Endothelial cell of umbilical vein (primary cell): Measurements from ENCODE around the gene TSPAN9. TPM values are rescaled to one million over a fixed set of nuclear protein-coding genes. Genes with fewer than 3 reads are reported as not detected.

Experiments used
- BruUV-seq: library from RNA; stranded (reverse); fragments of 400-500 nt; replicated peaks from 2 replicates; lab custom pipeline; 2021; lab: Mats Ljungman, UMichigan
- CTCF ChIA-PET: fragments of 300-600, 350-600 bp; sonication (Branson Sonifier 250); formaldehyde crosslinking; loops from one replicate; lab custom pipeline; 2021; ENCODE audit warnings: antibody characterized with exemption, inconsistent platforms; lab: Charles Lee
- POLR2A ChIA-PET: fragments of 300-600, 350-600 bp; sonication (Branson Sonifier 250); formaldehyde crosslinking; loops from one replicate; lab custom pipeline; 2021; ENCODE audit warnings: antibody characterized with exemption, inconsistent platforms; lab: Charles Lee
- DNase-seq: peaks from one replicate; pipeline ENCODE4 v3.0.0-alpha.2; 2011; ENCODE audit warnings: low read depth, low spot score
- FAIRE-seq: peaks from 2 replicates; lab custom pipeline; 2011; peaks lifted over from hg19 to GRCh38; lab: Jason Lieb, UNC
- H2AFZ ChIP-seq: 2 replicates; pipeline ENCODE4 v1.6.0; 2012; ENCODE audit warnings: low read depth, low read length, control low read depth, inconsistent platforms
- H3K27ac ChIP-seq: 2 replicates; pipeline ENCODE4 v1.5.1; 2011; ENCODE audit warnings: low read depth, mild to moderate bottlenecking, control low read depth, low read length, moderate library complexity; ENCODE audit not compliant: insufficient read depth
- H3K27me3 ChIP-seq, 2 experiments: 2 replicates each; pipeline versions ENCODE4 v1.6.0 to v1.6.1; 2011; ENCODE audit warnings: low read length in 2 of 2, mixed read lengths in 1 of 2; ENCODE audit not compliant: control insufficient read depth in 2 of 2, insufficient read depth in 2 of 2
- H3K36me3 ChIP-seq, 2 experiments: 2 replicates in 1 of 2; 3 replicates in 1 of 2; pipeline ENCODE4 v1.5.1; 2011; ENCODE audit warnings: low read length in 2 of 2, mild to moderate bottlenecking in 1 of 2, moderate library complexity in 1 of 2; ENCODE audit not compliant: control insufficient read depth in 2 of 2, insufficient read depth in 2 of 2; ENCODE audit errors: extremely low read depth in 1 of 2
- H3K4me1 ChIP-seq: 3 replicates; pipeline ENCODE4 v1.5.1; 2011; ENCODE audit warnings: mild to moderate bottlenecking, low read length; ENCODE audit not compliant: control insufficient read depth, insufficient read depth; ENCODE audit errors: extremely low read depth
- H3K4me2 ChIP-seq: 2 replicates; pipeline ENCODE4 v1.6.1; 2011; ENCODE audit warnings: low read length, control low read depth, mixed read lengths; ENCODE audit not compliant: insufficient read depth
- H3K4me3 ChIP-seq, 3 experiments: fragments of 200-600 bp in 1 of 3; sonication (generic), shearing (Covaris generic) in 1 of 3; replicated peaks in 1 of 3; 2 replicates each; pipeline ENCODE4 v1.5.1; 2011 to 2016; ENCODE audit warnings: control low read depth in 3 of 3, low read length in 3 of 3, mild to moderate bottlenecking in 2 of 3, inconsistent platforms in 1 of 3, low read depth in 1 of 3, moderate library complexity in 1 of 3; ENCODE audit not compliant: insufficient read depth in 1 of 3
- H3K79me2 ChIP-seq: 2 replicates; pipeline ENCODE4 v1.6.0; 2012; ENCODE audit warnings: low read length, inconsistent platforms; ENCODE audit not compliant: control insufficient read depth, insufficient read depth
- H3K9ac ChIP-seq: replicated peaks from 2 replicates; pipeline ENCODE3; 2011; ENCODE audit warnings: low read length, control low read depth; ENCODE audit not compliant: insufficient read depth; ENCODE audit errors: extremely low read depth
- H3K9me1 ChIP-seq: replicated peaks from 3 replicates; pipeline ENCODE4 v1.6.0; 2011; ENCODE audit warnings: mild to moderate bottlenecking, low read length; ENCODE audit not compliant: control insufficient read depth, insufficient read depth; ENCODE audit errors: extremely low read depth
- H3K9me3 ChIP-seq: replicated peaks from 2 replicates; pipeline ENCODE4 v1.5.1; 2012; ENCODE audit warnings: low read length, inconsistent platforms; ENCODE audit not compliant: control insufficient read depth, insufficient read depth
- H4K20me1 ChIP-seq: replicated peaks from 2 replicates; pipeline ENCODE3; 2011; ENCODE audit warnings: mild to moderate bottlenecking, low read length; ENCODE audit not compliant: control insufficient read depth, insufficient read depth; ENCODE audit errors: extremely low read depth
- EZH2 ChIP-seq: IDR thresholded peaks from 2 replicates; pipeline ENCODE4 v1.6.1; 2012; ENCODE audit warnings: borderline replicate concordance, low read depth, mild to moderate bottlenecking, moderate library complexity, low read length, inconsistent platforms; ENCODE audit not compliant: severe bottlenecking
- FOS ChIP-seq: IDR thresholded peaks from 2 replicates; pipeline ENCODE4 v1.6.1; 2011; ENCODE audit warnings: mild to moderate bottlenecking, low read length, moderate library complexity, borderline replicate concordance; ENCODE audit not compliant: insufficient read depth
- JUN ChIP-seq: IDR thresholded peaks from 2 replicates; pipeline ENCODE4 v1.6.1; 2011; ENCODE audit warnings: borderline replicate concordance, low read depth; ENCODE audit not compliant: insufficient read length, insufficient read depth
- MYC ChIP-seq: IDR thresholded peaks from one replicate; pipeline ENCODE4 v1.6.1; 2011; ENCODE audit warnings: mild to moderate bottlenecking, low read depth, low read length
- POLR2A ChIP-seq: IDR thresholded peaks from 2 replicates; pipeline ENCODE4 v1.6.1; 2012; ENCODE audit warnings: low read depth, mild to moderate bottlenecking, control low read depth, low read length
- POLR2AphosphoS5 ChIP-seq: IDR thresholded peaks from 2 replicates; pipeline ENCODE4 v1.6.1; 2012; ENCODE audit warnings: low read depth, mild to moderate bottlenecking, control low read depth, low read length, moderate library complexity; ENCODE audit not compliant: insufficient read depth
- dilution Hi-C: fragments of 300-500 bp; cut with MboI; formaldehyde crosslinking; loops from one replicate; pipeline ENCODE4 v1.15.0; 2019; ENCODE audit warnings: low sequenced_read_pairs; ENCODE audit not compliant: extremely low pct_ligation_motif_present
- intact Hi-C: fragments of 100-400 bp; cut with micrococcal nuclease; formaldehyde crosslinking; loops from one replicate; pipeline ENCODE4 v1.10.0; 2022
- polyA plus RNA-seq, 4 experiments: library from polyadenylated mRNA; depleted of rRNA in 3 of 4; stranded (reverse) in 3 of 4; unstranded in 1 of 4; fragments of >200 nt; gene quantifications; 2 replicates each; pipeline versions ENCODE4 v1.2.1 to v1.2.3, GENCODE V29; 2011 to 2012; ENCODE audit warnings: missing spikeins in 1 of 4
- total RNA-seq: library from RNA; stranded (reverse); gene quantifications from 2 replicates; pipeline ENCODE4 v1.2.3, GENCODE V29; 2021
- TF ChIP-seq, protein P1 (sequence below), 2 donors: IDR thresholded peaks; 1 replicate in 1 of 2; 2 replicates in 1 of 2; pipeline ENCODE4 v1.5.1; 2011; ENCODE audit warnings: low read length in 2 of 2, mild to moderate bottlenecking in 2 of 2, moderate library complexity in 2 of 2, control low read depth in 1 of 2, inconsistent platforms in 1 of 2, low read depth in 1 of 2; ENCODE audit not compliant: insufficient read depth in 1 of 2; ENCODE audit errors: extremely low read depth in 1 of 2

The TSPAN9 gene
- total and polyA plus RNA-seq, 2 donors (not counting 3 experiments of a cell fraction or from before 2014, with no cell fraction given): 43.3 to 66.8 TPM

DNA sequence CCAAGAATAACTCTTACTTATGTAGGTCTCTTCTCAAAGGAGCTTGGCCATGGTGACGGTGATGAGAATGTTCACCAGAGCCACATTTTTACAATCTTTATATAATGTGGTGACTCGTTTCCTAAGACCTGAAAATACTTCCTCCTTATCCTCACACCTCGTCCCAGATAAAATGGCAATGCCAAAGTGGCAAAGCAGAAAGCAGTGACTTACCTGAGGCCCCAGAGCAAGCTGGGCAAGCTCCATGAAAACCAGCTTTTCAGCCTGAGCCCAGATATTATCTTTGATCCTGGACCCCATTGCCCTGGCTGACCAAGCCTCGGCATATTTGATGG is 240.3 kb downstream of the TSPAN9 start:
- ChIA-PET POLR2A (no interaction called here), CTCF (interaction anchor here (7.9 kb wide), 1 partner anchor 16 kb away, joined by 149 read pairs; no protein-coding TSS in a partner anchor)
- Histone ChIP-seq H3K79me2 (no peaks in the 10 kb centered on the region), H3K9me1 (no peaks in the 10 kb centered on the region), H3K36me3 (no peaks in the 10 kb centered on the region), H3K4me3 (no peak overlapping the region), H2AFZ (no peak overlapping the region), H3K27me3 (peaks cover 0 to 1% of the 10 kb centered on the region in 2 experiments), H3K4me1 (peaks cover 4% of the 10 kb centered on the region), H3K9ac (no peak overlapping the region), H3K9me3 (no peaks in the 10 kb centered on the region), H4K20me1 (no peaks in the 10 kb centered on the region), H3K27ac (no peak overlapping the region), H3K4me2 (no peak overlapping the region)
- dilution Hi-C loops: no loop called here
- FAIRE-seq (no peak), DNase-seq (no peak)
- BruUV-seq: no TSS peak
- intact Hi-C loops: no loop called here
- TF ChIP-seq FOS: no peak
- TF ChIP-seq, protein P1, sequence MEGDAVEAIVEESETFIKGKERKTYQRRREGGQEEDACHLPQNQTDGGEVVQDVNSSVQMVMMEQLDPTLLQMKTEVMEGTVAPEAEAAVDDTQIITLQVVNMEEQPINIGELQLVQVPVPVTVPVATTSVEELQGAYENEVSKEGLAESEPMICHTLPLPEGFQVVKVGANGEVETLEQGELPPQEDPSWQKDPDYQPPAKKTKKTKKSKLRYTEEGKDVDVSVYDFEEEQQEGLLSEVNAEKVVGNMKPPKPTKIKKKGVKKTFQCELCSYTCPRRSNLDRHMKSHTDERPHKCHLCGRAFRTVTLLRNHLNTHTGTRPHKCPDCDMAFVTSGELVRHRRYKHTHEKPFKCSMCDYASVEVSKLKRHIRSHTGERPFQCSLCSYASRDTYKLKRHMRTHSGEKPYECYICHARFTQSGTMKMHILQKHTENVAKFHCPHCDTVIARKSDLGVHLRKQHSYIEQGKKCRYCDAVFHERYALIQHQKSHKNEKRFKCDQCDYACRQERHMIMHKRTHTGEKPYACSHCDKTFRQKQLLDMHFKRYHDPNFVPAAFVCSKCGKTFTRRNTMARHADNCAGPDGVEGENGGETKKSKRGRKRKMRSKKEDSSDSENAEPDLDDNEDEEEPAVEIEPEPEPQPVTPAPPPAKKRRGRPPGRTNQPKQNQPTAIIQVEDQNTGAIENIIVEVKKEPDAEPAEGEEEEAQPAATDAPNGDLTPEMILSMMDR (IDR thresholded peaks at IDR 0.05; ENCODE audit: extremely low read depth in 1 of 2, insufficient read depth in 1 of 2, low read depth in 1 of 2, low read length in 2 of 2): no peak
- TF ChIP-seq MYC: no peak
- no peak for TF ChIP-seq JUN
- no peak for TF ChIP-seq EZH2
- TF ChIP-seq POLR2AphosphoS5: no peak
- TF ChIP-seq POLR2A: no peak
